ENCODE data around the gene TIMP4. TPM values are rescaled to one million over a fixed set of nuclear protein-coding genes. Genes with fewer than 3 reads are reported as not detected.

Gene TIMP4
- total RNA-seq, 1 donor from 2014 or later, result 2.8 TPM

DNA sequence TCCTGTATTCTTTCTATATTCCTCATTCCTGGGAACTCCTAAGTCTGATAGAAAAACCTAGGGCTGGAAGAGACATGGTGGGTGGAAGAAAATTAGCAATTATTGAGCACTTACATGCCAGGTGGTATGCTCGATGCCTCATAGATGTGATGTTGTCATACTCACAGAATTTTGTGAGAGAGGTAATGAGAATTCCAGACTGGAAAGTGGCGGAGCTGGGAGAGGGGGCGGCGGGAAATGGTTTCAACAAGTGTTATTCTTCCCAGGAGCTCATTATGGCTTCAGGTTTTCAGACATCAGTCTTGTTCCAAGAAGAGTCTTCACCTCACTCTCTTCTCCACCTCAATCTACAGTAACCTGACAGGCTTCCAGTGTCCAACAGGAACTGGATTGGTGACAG lies 16.2 kb downstream of the TIMP4 start:
- Histone ChIP-seq H3K36me3 (ENCODE audit: control insufficient read depth, insufficient read depth, low read length) (no peaks in the 10 kb centered on the region), H3K4me3 (ENCODE audit: low read depth, low read length) (no peak overlapping the region)
- no peak for TF ChIP-seq CTCF (IDR thresholded peaks at IDR 0.05; ENCODE audit: insufficient read depth, low read length, poor library complexity, severe bottlenecking)

GRCh38 chr3:12141350-12141749 lies 17.4 kb downstream of the TIMP4 start:
- H3K27me3 ChIP-seq (ENCODE audit: control insufficient read depth, insufficient read depth, low read length), result no peaks in the 10 kb centered on the region
- no peak for DNase-seq (ENCODE audit: low read depth)
- no peaks in the 10 kb centered on the region for H3K36me3 ChIP-seq (ENCODE audit: control insufficient read depth, insufficient read depth, low read length)
- TF ChIP-seq CTCF (IDR thresholded peaks at IDR 0.05; ENCODE audit: insufficient read depth, low read length, poor library complexity, severe bottlenecking), result no peak
- H3K4me3 ChIP-seq (ENCODE audit: low read depth, low read length), result no peak overlapping the region

More for the DNA sequence above, 16.2 kb downstream of the TIMP4 start:
- H3K27me3 ChIP-seq (ENCODE audit: control insufficient read depth, insufficient read depth, low read length), result no peaks in the 10 kb centered on the region
- no peak for DNase-seq (ENCODE audit: low read depth)

GRCh38 chr3:12139111-12139511 lies 19.6 kb downstream of the TIMP4 start:
- no peaks in the 10 kb centered on the region for H3K27me3 ChIP-seq (ENCODE audit: control insufficient read depth, insufficient read depth, low read length)
- no peaks in the 10 kb centered on the region for H3K36me3 ChIP-seq (ENCODE audit: control insufficient read depth, insufficient read depth, low read length)
- TF ChIP-seq CTCF (IDR thresholded peaks at IDR 0.05; ENCODE audit: insufficient read depth, low read length, poor library complexity, severe bottlenecking), result peak; percentile 56
- H3K4me3 ChIP-seq (ENCODE audit: low read depth, low read length), result no peak overlapping the region
- no peak for DNase-seq (ENCODE audit: low read depth)

GRCh38 chr3:12138044-12138443 lies 20.7 kb downstream of the TIMP4 start:
- Histone ChIP-seq H3K36me3 (ENCODE audit: control insufficient read depth, insufficient read depth, low read length) (no peaks in the 10 kb centered on the region), H3K27me3 (ENCODE audit: control insufficient read depth, insufficient read depth, low read length) (no peaks in the 10 kb centered on the region), H3K4me3 (ENCODE audit: low read depth, low read length) (no peak overlapping the region)
- TF ChIP-seq CTCF (IDR thresholded peaks at IDR 0.05; ENCODE audit: insufficient read depth, low read length, poor library complexity, severe bottlenecking), result peak; percentile 56
- no peak for DNase-seq (ENCODE audit: low read depth)

GRCh38 chr3:12136371-12136770 lies 22.3 kb downstream of the TIMP4 start:
- Histone ChIP-seq H3K27me3 (ENCODE audit: control insufficient read depth, insufficient read depth, low read length) (no peaks in the 10 kb centered on the region), H3K36me3 (ENCODE audit: control insufficient read depth, insufficient read depth, low read length) (no peaks in the 10 kb centered on the region), H3K4me3 (ENCODE audit: low read depth, low read length) (no peak overlapping the region)
- no peak for TF ChIP-seq CTCF (IDR thresholded peaks at IDR 0.05; ENCODE audit: insufficient read depth, low read length, poor library complexity, severe bottlenecking)
- no peak for DNase-seq (ENCODE audit: low read depth)

GRCh38 chr3:12135029-12135657 lies 23.6 kb downstream of the TIMP4 start:
- Histone ChIP-seq H3K27me3 (ENCODE audit: control insufficient read depth, insufficient read depth, low read length) (no peaks in the 10 kb centered on the region), H3K36me3 (ENCODE audit: control insufficient read depth, insufficient read depth, low read length) (no peaks in the 10 kb centered on the region), H3K4me3 (ENCODE audit: low read depth, low read length) (no peak overlapping the region)
- no peak for DNase-seq (ENCODE audit: low read depth)
- peak; percentile 91 for TF ChIP-seq CTCF (IDR thresholded peaks at IDR 0.05; ENCODE audit: insufficient read depth, low read length, poor library complexity, severe bottlenecking)

Data from kidney epithelial cell (primary cell).